Loucy (cell line): ENCODE measurements around the gene FAM156B.
"Not testable (repeated sequence)": the region's sequence is repeated elsewhere in the genome, so short reads cannot be mapped to it uniquely, and the experiment has no call there.

Source experiments
- H2AFZ ChIP-seq: fragments of 200-600 bp; sonication (generic); 2 replicates; pipeline ENCODE4 v1.6.0; 2016; ENCODE audit warnings: antibody characterized with exemption, mild to moderate bottlenecking, low read length, moderate library complexity
- H3F3A ChIP-seq: fragments of 200-600 bp; 2 replicates; pipeline ENCODE4 v1.6.0; 2016; ENCODE audit warnings: antibody characterized with exemption, low read depth, mild to moderate bottlenecking
- H3K27me3 ChIP-seq: fragments of 200-600 bp; sonication (generic); 2 replicates; pipeline ENCODE4 v1.6.1; 2014; ENCODE audit warnings: low read length, mild to moderate bottlenecking; ENCODE audit not compliant: insufficient read depth, poor library complexity, severe bottlenecking
- H3K36me3 ChIP-seq: fragments of 200-600 bp; sonication (generic); 2 replicates; pipeline ENCODE4 v1.6.1; 2016; ENCODE audit warnings: low read length; ENCODE audit not compliant: insufficient read depth
- H3K4me1 ChIP-seq: fragments of 200-600 bp; sonication (generic); 2 replicates; pipeline ENCODE4 v1.5.1; 2014; ENCODE audit warnings: low read length, mild to moderate bottlenecking; ENCODE audit not compliant: insufficient read depth, poor library complexity, severe bottlenecking
- H3K4me2 ChIP-seq: fragments of 200-600 bp; sonication (generic); 2 replicates; pipeline ENCODE4 v1.6.0; 2014; ENCODE audit warnings: antibody characterized with exemption, low read length, low read depth, mild to moderate bottlenecking; ENCODE audit not compliant: poor library complexity, severe bottlenecking
- H3K4me3 ChIP-seq: fragments of 200-600 bp; sonication (generic); 2 replicates; pipeline ENCODE4 v1.5.1; 2014; ENCODE audit warnings: low read length, mild to moderate bottlenecking, mixed read lengths; ENCODE audit not compliant: poor library complexity, severe bottlenecking
- H3K79me2 ChIP-seq: fragments of 200-600 bp; sonication (generic); 2 replicates; pipeline ENCODE4 v1.6.1; 2014; ENCODE audit warnings: low read length; ENCODE audit not compliant: insufficient read depth
- H3K9ac ChIP-seq: fragments of 200-600 bp; sonication (generic); 2 replicates; pipeline ENCODE4 v1.6.0; 2014; ENCODE audit warnings: mild to moderate bottlenecking, low read depth, low read length, moderate library complexity; ENCODE audit not compliant: poor library complexity, severe bottlenecking
- H3K9me2 ChIP-seq: fragments of 200-600 bp; sonication (generic); replicated peaks from 2 replicates; pipeline ENCODE4 v1.6.1; 2016; ENCODE audit warnings: low read depth, low read length, mixed read lengths
- H3K9me3 ChIP-seq: fragments of 200-600 bp; sonication (generic); 2 replicates; pipeline ENCODE4 v1.6.1; 2014; ENCODE audit warnings: mild to moderate bottlenecking, antibody characterized with exemption, low read length, low read depth; ENCODE audit not compliant: insufficient read depth
- H4K20me1 ChIP-seq: fragments of 200-600 bp; sonication (generic); 2 replicates; pipeline ENCODE4 v1.6.0; 2014; ENCODE audit warnings: antibody characterized with exemption, low read length, mild to moderate bottlenecking; ENCODE audit not compliant: insufficient read depth, poor library complexity, severe bottlenecking
- CTCF ChIP-seq: fragments of 200-600 bp; sonication (generic); conservative IDR thresholded peaks from 2 replicates; pipeline ENCODE4 v1.5.1; 2014; ENCODE audit warnings: mild to moderate bottlenecking, antibody characterized with exemption, low read length
- EZH2phosphoT487 ChIP-seq: fragments of 200-600 bp; IDR thresholded peaks from 2 replicates; pipeline ENCODE4 v1.6.1; 2018; ENCODE audit warnings: antibody characterized with exemption, mild to moderate bottlenecking, moderate library complexity, borderline replicate concordance

Gene FAM156B

GRCh38 chrX:52896855-52897709 is at the start of gene FAM156B:
Gene FAM156B, plus strand, starts transcription at chrX:52897330. Its CDS starts 9,896 bp downstream, at chrX:52907226.
- H3K36me3 ChIP-seq, H4K20me1 ChIP-seq, H3K4me1 ChIP-seq, H3K9ac ChIP-seq, H3K4me2 ChIP-seq, H3F3A ChIP-seq, H3K9me3 ChIP-seq, H3K4me3 ChIP-seq, H3K79me2 ChIP-seq, H2AFZ ChIP-seq, H3K27me3 ChIP-seq, H3K9me2 ChIP-seq: not testable (repeated sequence)

GRCh38 chrX:52852110-52852860 is 44.8 kb upstream of the FAM156B start:
- Histone ChIP-seq H2AFZ (no peak overlapping the region), H3K9ac (no peak overlapping the region), H3K36me3 (no peaks in the 10 kb centered on the region), H3F3A (no peaks in the 10 kb centered on the region), H3K9me3 (no peaks in the 10 kb centered on the region), H3K79me2 (no peaks in the 10 kb centered on the region), H4K20me1 (no peaks in the 10 kb centered on the region), H3K4me1 (no peaks in the 10 kb centered on the region), H3K9me2 (no peaks in the 10 kb centered on the region), H3K27me3 (no peaks in the 10 kb centered on the region), H3K4me2 (no peak overlapping the region), H3K4me3 (no peak overlapping the region)
- TF ChIP-seq EZH2phosphoT487, result no peak
- no peak for TF ChIP-seq CTCF

DNA sequence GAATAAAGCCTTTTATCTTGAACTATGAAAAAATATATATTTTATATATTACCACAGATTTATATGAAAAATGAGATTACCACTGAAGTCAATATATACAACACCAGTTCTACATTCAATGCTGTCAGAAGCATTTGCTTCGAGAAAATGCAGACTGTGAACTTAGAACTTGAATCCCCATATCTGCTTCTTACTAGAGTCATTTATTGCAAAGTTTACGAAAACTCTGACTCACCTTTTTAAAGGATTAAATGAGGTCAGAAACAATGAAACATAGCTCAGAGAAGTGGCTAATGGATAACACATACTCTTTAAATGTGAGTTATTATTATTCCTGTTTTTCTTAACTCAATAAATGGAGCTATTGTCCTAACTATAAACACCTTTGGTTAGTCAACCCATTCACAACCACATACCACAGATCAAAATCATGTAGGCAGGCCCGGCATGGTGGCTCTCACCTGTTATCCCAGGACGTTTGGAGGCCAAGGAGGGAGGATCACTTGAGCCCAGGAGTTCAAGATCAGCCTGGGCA is 40.1 kb upstream of the FAM156B start:
- not testable (repeated sequence) for H3K9ac ChIP-seq, H3K9me2 ChIP-seq, H3K36me3 ChIP-seq, H3F3A ChIP-seq, H3K79me2 ChIP-seq, H3K4me3 ChIP-seq, H3K9me3 ChIP-seq, H3K4me1 ChIP-seq, H3K27me3 ChIP-seq, H2AFZ ChIP-seq, H3K4me2 ChIP-seq, H4K20me1 ChIP-seq

- Histone ChIP-seq H3K36me3 (no peaks in the 10 kb centered on the region), H3K79me2 (no peaks in the 10 kb centered on the region)
Observed at GRCh38 chrX:52865343-52865998, 31.7 kb upstream of the FAM156B start.

More at GRCh38 chrX:52865343-52865998, 31.7 kb upstream of the FAM156B start:
- no peaks in the 10 kb centered on the region for H3F3A ChIP-seq
- no peak overlapping the region for H2AFZ ChIP-seq
- no peaks in the 10 kb centered on the region for H3K9me2 ChIP-seq
- no peaks in the 10 kb centered on the region for H3K27me3 ChIP-seq
- no peak overlapping the region for H3K4me2 ChIP-seq
- no peaks in the 10 kb centered on the region for H3K9me3 ChIP-seq
- no peaks in the 10 kb centered on the region for H4K20me1 ChIP-seq
- no peaks in the 10 kb centered on the region for H3K4me1 ChIP-seq
- TF ChIP-seq CTCF, result no peak
- no peak for TF ChIP-seq EZH2phosphoT487
- no peak overlapping the region for H3K4me3 ChIP-seq
- H3K9ac ChIP-seq, result no peak overlapping the region
